Suprapubic skin (tissue), 4 donors: ENCODE data around the gene SPAG7. TPM values are rescaled to one million over a fixed set of nuclear protein-coding genes. Genes with fewer than 3 reads are reported as not detected.

Source experiments
- DNase-seq, 2 donors: peaks; one replicate each; pipeline ENCODE4 v3.0.0-alpha.2; 2019; ENCODE audit warnings: low spot score in 2 of 2
- H3K27ac ChIP-seq: fragments of 200-600 bp; sonication (generic); one replicate; pipeline ENCODE4 v1.5.1; 2019
- H3K27me3 ChIP-seq: fragments of 200-600 bp; sonication (generic); one replicate; pipeline ENCODE4 v1.5.1; 2019
- H3K36me3 ChIP-seq: fragments of 200-600 bp; sonication (generic); one replicate; pipeline ENCODE4 v1.5.1; 2019
- H3K4me1 ChIP-seq: fragments of 200-600 bp; sonication (generic); one replicate; pipeline ENCODE4 v1.5.1; 2019
- H3K4me3 ChIP-seq: fragments of 200-600 bp; sonication (generic); one replicate; pipeline ENCODE4 v1.5.1; 2019; ENCODE audit warnings: mild to moderate bottlenecking
- H3K9me3 ChIP-seq: fragments of 200-600 bp; sonication (generic); one replicate; pipeline ENCODE4 v1.5.1; 2019
- CTCF ChIP-seq, 2 donors: fragments of 200-600 bp in 1 of 2; fragments of 450-650 bp in 1 of 2; sonication (generic) in 1 of 2; IDR thresholded peaks; one replicate each; pipeline ENCODE4 v1.5.1; 2016 to 2019; ENCODE audit warnings: antibody characterized with exemption in 2 of 2, mild to moderate bottlenecking in 1 of 2, moderate library complexity in 1 of 2
- EP300 ChIP-seq: sonication (generic); formaldehyde crosslinking; IDR thresholded peaks from one replicate; pipeline ENCODE4 v1.6.1; 2017; ENCODE audit warnings: antibody characterized with exemption
- POLR2A ChIP-seq, 2 donors: fragments of 450-650 bp; IDR thresholded peaks; one replicate each; pipeline ENCODE4 v1.6.1; 2017; ENCODE audit warnings: antibody characterized with exemption in 2 of 2, mild to moderate bottlenecking in 2 of 2, moderate library complexity in 2 of 2
- POLR2AphosphoS5 ChIP-seq, 3 donors: sonication (generic); formaldehyde crosslinking; IDR thresholded peaks; one replicate each; pipeline ENCODE4 v1.6.1; 2017; ENCODE audit warnings: antibody characterized with exemption in 3 of 3
- WGBS: methylation state at CpG from one replicate; pipeline ENCODE4 v1.1.5; 2018; 5-methylcytosine and 5-hydroxymethylcytosine counted together
- total RNA-seq, 4 donors: library from RNA; depleted of rRNA; stranded (reverse); fragments of >200 nt; gene quantifications; one replicate each; pipeline ENCODE4 v1.1.0, GENCODE V29; 2016

SPAG7 gene
- total RNA-seq, 4 donors from 2014 or later: 30.5 to 52.7 (median 47.1) TPM

GRCh38 chr17:4945944-4946280 lies 21.7 kb downstream of the SPAG7 start:
- peaks cover 30% of the 10 kb centered on the region for H3K36me3 ChIP-seq
- no peak for DNase-seq
- no peaks in the 10 kb centered on the region for H3K9me3 ChIP-seq
- peak overlapping the region; percentile 85 for H3K4me3 ChIP-seq
- no peaks in the 10 kb centered on the region for H3K27me3 ChIP-seq
- 13% methylated on average over 4 of the region's 4 CpGs for WGBS
- H3K27ac ChIP-seq: peak overlapping the region; percentile 98
- no peak for TF ChIP-seq CTCF (IDR thresholded peaks at IDR 0.05)
- no peak for TF ChIP-seq EP300
- no peak for TF ChIP-seq POLR2AphosphoS5 (IDR thresholded peaks at IDR 0.05)
- no peak for TF ChIP-seq POLR2A (IDR thresholded peaks at IDR 0.05)
- peaks cover 82% of the 10 kb centered on the region for H3K4me1 ChIP-seq

- Histone ChIP-seq H3K27me3 (no peaks in the 10 kb centered on the region), H3K27ac (peak overlapping the region; percentile 98), H3K4me3 (peak overlapping the region; percentile 85), H3K9me3 (no peaks in the 10 kb centered on the region), H3K4me1 (peaks cover 80% of the 10 kb centered on the region), H3K36me3 (peaks cover 30% of the 10 kb centered on the region)
- TF ChIP-seq POLR2A (IDR thresholded peaks at IDR 0.05) (no peak), POLR2AphosphoS5 (IDR thresholded peaks at IDR 0.05) (peak in 2 of 3 donors; percentile 24 to 80)
- peak; percentile 91 to 92 for DNase-seq
- WGBS: 23% methylated on average over 7 of the region's 7 CpGs
These were observed 22.3 kb downstream of the SPAG7 start for GRCh38 chr17:4945176-4945943.

DNA sequence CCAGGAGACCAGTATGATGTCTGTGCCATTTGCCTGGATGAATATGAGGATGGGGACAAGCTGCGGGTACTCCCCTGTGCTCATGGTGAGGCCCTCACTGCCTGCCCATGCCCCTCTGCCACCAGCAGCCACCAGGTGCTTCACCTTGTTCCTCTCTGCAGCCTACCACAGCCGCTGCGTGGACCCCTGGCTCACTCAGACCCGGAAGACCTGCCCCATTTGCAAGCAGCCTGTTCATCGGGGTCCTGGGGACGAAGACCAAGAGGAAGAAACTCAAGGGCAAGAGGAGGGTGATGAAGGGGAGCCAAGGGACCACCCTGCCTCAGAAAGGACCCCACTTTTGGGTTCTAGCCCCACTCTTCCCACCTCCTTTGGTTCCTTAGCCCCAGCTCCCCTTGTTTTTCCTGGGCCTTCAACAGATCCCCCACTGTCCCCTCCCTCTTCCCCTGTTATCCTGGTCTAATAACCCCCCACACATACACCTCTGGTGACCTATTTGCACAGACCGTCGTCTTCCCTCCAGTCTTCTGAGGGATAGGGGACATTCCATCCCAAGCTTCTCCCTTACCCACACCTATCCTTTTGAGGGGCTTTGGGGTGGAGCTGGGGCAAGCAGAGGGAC lies 23.0 kb downstream of the SPAG7 start:
- no peak for DNase-seq
- H3K4me3 ChIP-seq: no peak overlapping the region
- H3K36me3 ChIP-seq: peaks cover 30% of the 10 kb centered on the region
- H3K27me3 ChIP-seq: no peaks in the 10 kb centered on the region
- WGBS: 58% methylated on average over 7 of the region's 8 CpGs
- no peak for TF ChIP-seq EP300
- no peak for TF ChIP-seq POLR2AphosphoS5 (IDR thresholded peaks at IDR 0.05)
- TF ChIP-seq CTCF (IDR thresholded peaks at IDR 0.05): no peak
- no peak for TF ChIP-seq POLR2A (IDR thresholded peaks at IDR 0.05)
- H3K9me3 ChIP-seq: no peaks in the 10 kb centered on the region
- peak overlapping the region; percentile 98 for H3K27ac ChIP-seq
- peaks cover 73% of the 10 kb centered on the region for H3K4me1 ChIP-seq

DNA sequence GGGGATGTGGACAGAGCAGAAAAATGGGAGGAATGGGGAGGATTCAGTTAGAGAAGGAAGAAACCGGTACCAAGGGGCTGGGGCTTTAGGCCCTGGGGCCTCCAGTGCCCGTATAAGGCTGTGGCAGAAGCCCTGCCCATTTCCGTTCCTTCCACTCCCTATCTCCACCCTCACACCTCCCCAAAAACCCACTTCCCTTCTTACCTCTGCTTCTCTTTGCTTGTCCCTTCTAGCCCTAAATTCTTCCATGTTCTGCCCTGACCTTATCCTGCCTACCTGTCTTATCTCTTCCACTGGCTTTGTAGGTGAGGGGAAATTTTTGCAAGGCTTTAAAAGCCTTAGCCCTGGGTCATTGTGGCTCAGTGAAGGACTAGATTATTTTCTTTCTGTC lies 23.5 kb downstream of the SPAG7 start:
- no peaks in the 10 kb centered on the region for H3K27me3 ChIP-seq
- peaks cover 74% of the 10 kb centered on the region for H3K4me1 ChIP-seq
- no peak for DNase-seq
- 31% methylated on average over 3 of the region's 3 CpGs for WGBS
- H3K27ac ChIP-seq: peak overlapping the region; percentile 98
- H3K36me3 ChIP-seq: peaks cover 30% of the 10 kb centered on the region
- no peaks in the 10 kb centered on the region for H3K9me3 ChIP-seq
- no peak overlapping the region for H3K4me3 ChIP-seq
- TF ChIP-seq POLR2AphosphoS5 (IDR thresholded peaks at IDR 0.05) (no peak), EP300 (no peak), CTCF (IDR thresholded peaks at IDR 0.05) (no peak), POLR2A (IDR thresholded peaks at IDR 0.05) (no peak)

- Histone ChIP-seq H3K36me3 (peaks cover 33% of the 10 kb centered on the region), H3K27me3 (no peaks in the 10 kb centered on the region), H3K9me3 (no peaks in the 10 kb centered on the region), H3K4me3 (no peak overlapping the region), H3K27ac (no peak overlapping the region), H3K4me1 (peaks cover 83% of the 10 kb centered on the region)
- no peak for TF ChIP-seq POLR2AphosphoS5 (IDR thresholded peaks at IDR 0.05)
- TF ChIP-seq CTCF (IDR thresholded peaks at IDR 0.05): no peak
- TF ChIP-seq EP300: no peak
- TF ChIP-seq POLR2A (IDR thresholded peaks at IDR 0.05): no peak
- no peak for DNase-seq
- WGBS: 66% methylated on average over 13 of the region's 13 CpGs
These were observed 24.7 kb downstream of the SPAG7 start for GRCh38 chr17:4942760-4943508.
